A549 (cell line): ENCODE measurements around the gene CD300H. TPM values are rescaled to one million over a fixed set of nuclear protein-coding genes. Genes with fewer than 3 reads are reported as not detected.

Experiments used
- ATAC-seq, 2 experiments: fragments of 200-7000 bp in 1 of 2; fragments of >200 bp in 1 of 2; cut with Nextera tagmentation in 1 of 2; cut with Tn5 transposase in 1 of 2; 3 replicates each; pipeline versions ENCODE4 v1.8.0 to v1.9.1; 2018 to 2020; ENCODE audit warnings: mild to moderate bottlenecking in 1 of 2, moderate library complexity in 1 of 2
- CTCF ChIA-PET: fragments of 300-600 bp; sonication (Branson Sonifier 250); formaldehyde crosslinking; extraction: SDS; loops from one replicate; lab custom pipeline; 2021; ENCODE audit warnings: antibody characterized with exemption, inconsistent platforms; lab: Yijun Ruan, JAX
- POLR2A ChIA-PET: fragments of 350-600 bp; formaldehyde crosslinking; extraction: SDS; loops from one replicate; lab custom pipeline; 2021; ENCODE audit warnings: antibody characterized with exemption, inconsistent platforms; lab: Yijun Ruan, JAX
- DNase-seq, 2 experiments: peaks; one replicate each; pipeline versions ENCODE4 v3.0.0 to v3.0.0-alpha.2; 2011 to 2016; ENCODE audit warnings: low read depth in 1 of 2, low spot score in 1 of 2
- FAIRE-seq: peaks from 2 replicates; lab custom pipeline; 2011; peaks lifted over from hg19 to GRCh38; lab: Jason Lieb, UNC
- H3K27ac ChIP-seq, 2 experiments: fragments of >200 bp; sonication (Bioruptor Twin); formaldehyde crosslinking; 3 replicates each; pipeline ENCODE4 v1.5.1; 2016 to 2017
- H3K4me1 ChIP-seq: fragments of >200 bp; sonication (Bioruptor Twin); formaldehyde crosslinking; 3 replicates; pipeline ENCODE4 v1.6.1; 2016
- H3K4me2 ChIP-seq: fragments of >200 bp; sonication (Bioruptor Twin); formaldehyde crosslinking; 3 replicates; pipeline ENCODE4 v1.6.1; 2016
- H3K4me3 ChIP-seq: fragments of >200 bp; sonication (Bioruptor Twin); formaldehyde crosslinking; 3 replicates; pipeline ENCODE4 v1.5.1; 2016
- H3K9me3 ChIP-seq: fragments of >200 bp; sonication (Bioruptor Twin); formaldehyde crosslinking; 3 replicates; pipeline ENCODE4 v1.6.1; 2016
- BHLHE40 ChIP-seq: IDR thresholded peaks from 2 replicates; pipeline ENCODE4 v1.6.1; 2012; ENCODE audit warnings: low read depth, low read length, inconsistent platforms
- CBX2 ChIP-seq: fragments of 200-600 bp; sonication (generic); IDR thresholded peaks from 2 replicates; pipeline ENCODE4 v1.6.1; 2016; ENCODE audit warnings: low read depth, mild to moderate bottlenecking, borderline replicate concordance
- CBX8 ChIP-seq: fragments of 200-600 bp; sonication (generic); IDR thresholded peaks from 2 replicates; pipeline ENCODE4 v1.6.1; 2016
- CEBPB ChIP-seq, 2 experiments: fragments of >200 bp in 1 of 2; sonication (Bioruptor Twin) in 1 of 2; formaldehyde crosslinking in 1 of 2; IDR thresholded peaks; 2 replicates each; pipeline ENCODE4 v1.6.1; 2012 to 2016
- CHD4 ChIP-seq: fragments of 200-600 bp; sonication (generic); IDR thresholded peaks from 2 replicates; pipeline ENCODE4 v1.6.1; 2016; ENCODE audit warnings: antibody characterized with exemption, mild to moderate bottlenecking, borderline replicate concordance
- EHF ChIP-seq: fragments of 250-450 bp; sonication (Bioruptor Pico); IDR thresholded peaks from 2 replicates; pipeline ENCODE4 v1.5.0; 2020; ENCODE audit warnings: mild to moderate bottlenecking
- ESRRA ChIP-seq: fragments of 150-350 bp; IDR thresholded peaks from 2 replicates; pipeline ENCODE4 v1.6.1; 2014; ENCODE audit warnings: mild to moderate bottlenecking, low read length, borderline replicate concordance
- FOSL2 ChIP-seq, 2 experiments: fragments of 450-650 bp in 1 of 2; fragments of >200 bp in 1 of 2; sonication (Bioruptor Twin) in 1 of 2; formaldehyde crosslinking; IDR thresholded peaks; 2 replicates each; pipeline versions ENCODE4 v1.5.0 to v1.6.1; 2016 to 2020; ENCODE audit warnings: mild to moderate bottlenecking in 1 of 2, moderate library complexity in 1 of 2
- GATA3 ChIP-seq: IDR thresholded peaks from 2 replicates; pipeline ENCODE4 v1.6.1; 2012; ENCODE audit warnings: borderline replicate concordance
- HOXA7 ChIP-seq: fragments of 250-450 bp; sonication (Bioruptor Pico); IDR thresholded peaks from 2 replicates; pipeline ENCODE4 v1.5.0; 2020; ENCODE audit warnings: mild to moderate bottlenecking, moderate library complexity
- HOXB13 ChIP-seq: fragments of 250-450 bp; sonication (Bioruptor Pico); IDR thresholded peaks from 2 replicates; pipeline ENCODE4 v1.5.0; 2020; ENCODE audit warnings: low read depth, mild to moderate bottlenecking, moderate library complexity
- HOXB5 ChIP-seq: fragments of 250-450 bp; sonication (Bioruptor Pico); IDR thresholded peaks from 2 replicates; pipeline ENCODE4 v1.5.0; 2020; ENCODE audit warnings: mild to moderate bottlenecking, moderate library complexity
- MAZ ChIP-seq: fragments of 150-350 bp; IDR thresholded peaks from 2 replicates; pipeline ENCODE4 v1.6.1; 2014; ENCODE audit warnings: antibody characterized with exemption, low read depth, low read length, borderline replicate concordance
- NPAS2 ChIP-seq: fragments of 250-450 bp; sonication (Bioruptor Pico); IDR thresholded peaks from 2 replicates; pipeline ENCODE4 v1.8.0; 2022; ENCODE audit warnings: mild to moderate bottlenecking, moderate library complexity, borderline replicate concordance
- NR3C1 ChIP-seq: fragments of >200 bp; sonication (Bioruptor Twin); formaldehyde crosslinking; IDR thresholded peaks from 3 replicates; pipeline ENCODE4 v1.6.1; 2017
- RAD21 ChIP-seq, 2 experiments: fragments of >200 bp in 1 of 2; sonication (Bioruptor Twin) in 1 of 2; formaldehyde crosslinking in 1 of 2; IDR thresholded peaks in 1 of 2; conservative IDR thresholded peaks in 1 of 2; 2 replicates in 1 of 2; 3 replicates in 1 of 2; pipeline ENCODE4 v1.6.1; 2012 to 2018; ENCODE audit warnings: inconsistent platforms in 1 of 2
- RARB ChIP-seq: fragments of 250-450 bp; sonication (Bioruptor Pico); IDR thresholded peaks from 2 replicates; pipeline ENCODE4 v1.8.0; 2021; ENCODE audit warnings: mild to moderate bottlenecking, moderate library complexity
- RCOR1 ChIP-seq: fragments of 150-350 bp; IDR thresholded peaks from 2 replicates; pipeline ENCODE4 v1.6.1; 2014; ENCODE audit warnings: antibody characterized with exemption, low read length, low read depth
- SMC3 ChIP-seq: fragments of >200 bp; sonication (Bioruptor Twin); formaldehyde crosslinking; IDR thresholded peaks from 3 replicates; pipeline ENCODE4 v1.6.1; 2018; ENCODE audit warnings: inconsistent platforms
- SREBF2 ChIP-seq: fragments of 450-650 bp; IDR thresholded peaks from 2 replicates; pipeline ENCODE4 v1.6.1; 2014; ENCODE audit warnings: mild to moderate bottlenecking, moderate library complexity
- TFCP2L1 ChIP-seq: fragments of 250-450 bp; sonication (Bioruptor Pico); IDR thresholded peaks from 2 replicates; pipeline ENCODE4 v1.5.0; 2021; ENCODE audit warnings: mild to moderate bottlenecking
- TP53 ChIP-seq: fragments of 250-450 bp; sonication (Bioruptor Pico); IDR thresholded peaks from 2 replicates; pipeline ENCODE4 v1.5.0; 2021; ENCODE audit warnings: mild to moderate bottlenecking, moderate library complexity
- ZC3H11A ChIP-seq: fragments of 450-650 bp; IDR thresholded peaks from 2 replicates; pipeline ENCODE4 v1.6.1; 2014; ENCODE audit warnings: antibody characterized with exemption, mild to moderate bottlenecking
- ZFP36 ChIP-seq: fragments of 450-650 bp; IDR thresholded peaks from 2 replicates; pipeline ENCODE4 v1.6.1; 2014; ENCODE audit warnings: borderline replicate concordance; ENCODE audit not compliant: partially characterized antibody
- ZSCAN20 ChIP-seq: fragments of 250-450 bp; sonication (Bioruptor Pico); IDR thresholded peaks from 2 replicates; pipeline ENCODE4 v1.8.0; 2022; ENCODE audit warnings: mild to moderate bottlenecking, moderate library complexity
- WGBS: methylation state at CpG from one replicate; pipeline ENCODE4 v1.1.6; 2017; ENCODE audit errors: missing lambda C conversion rate; 5-methylcytosine and 5-hydroxymethylcytosine counted together
- polyA plus RNA-seq, 4 experiments: library from polyadenylated mRNA; depleted of rRNA in 3 of 4; stranded (reverse); fragments of >200 nt; fragmentation: RNase III in 1 of 4; extraction: RNeasy Plus Mini Kit Qiagen cat#74134 plus additional on column Dnase treatment in 1 of 4; gene quantifications; 2 replicates in 3 of 4; 3 replicates in 1 of 4; pipeline ENCODE4 v1.2.3, GENCODE V29; 2011 to 2017
- TF ChIP-seq, protein P1 (sequence below): fragments of >200 bp; sonication (Bioruptor Twin); formaldehyde crosslinking; IDR thresholded peaks from 3 replicates; pipeline ENCODE4 v1.5.1; 2016
- TF ChIP-seq, protein P2 (sequence below): fragments of 250-450 bp; sonication (Bioruptor Pico); IDR thresholded peaks from 2 replicates; pipeline ENCODE4 v1.5.0; 2020; ENCODE audit warnings: low read depth, mild to moderate bottlenecking, moderate library complexity
- TF ChIP-seq, protein P3 (sequence below): fragments of >200 bp; sonication (Bioruptor Twin); formaldehyde crosslinking; IDR thresholded peaks from 3 replicates; pipeline ENCODE4 v1.6.1; 2016
- TF ChIP-seq, protein P4 (sequence below): IDR thresholded peaks from 2 replicates; pipeline ENCODE4 v1.6.1; 2012
- TF ChIP-seq, protein P5 (sequence below): fragments of >200 bp; sonication (Bioruptor Twin); formaldehyde crosslinking; IDR thresholded peaks from 2 replicates; pipeline ENCODE4 v1.6.1; 2016
- TF ChIP-seq, protein P6 (sequence below): fragments of 250-450 bp; sonication (Bioruptor Pico); IDR thresholded peaks from 2 replicates; pipeline ENCODE4 v1.5.0; 2021; ENCODE audit warnings: mild to moderate bottlenecking, moderate library complexity, borderline replicate concordance

CD300H gene
- polyA plus RNA-seq, 2 of the 4 experiments (the other 2 are of a cell fraction), result 0.50 TPM; not detected in 1

DNA sequence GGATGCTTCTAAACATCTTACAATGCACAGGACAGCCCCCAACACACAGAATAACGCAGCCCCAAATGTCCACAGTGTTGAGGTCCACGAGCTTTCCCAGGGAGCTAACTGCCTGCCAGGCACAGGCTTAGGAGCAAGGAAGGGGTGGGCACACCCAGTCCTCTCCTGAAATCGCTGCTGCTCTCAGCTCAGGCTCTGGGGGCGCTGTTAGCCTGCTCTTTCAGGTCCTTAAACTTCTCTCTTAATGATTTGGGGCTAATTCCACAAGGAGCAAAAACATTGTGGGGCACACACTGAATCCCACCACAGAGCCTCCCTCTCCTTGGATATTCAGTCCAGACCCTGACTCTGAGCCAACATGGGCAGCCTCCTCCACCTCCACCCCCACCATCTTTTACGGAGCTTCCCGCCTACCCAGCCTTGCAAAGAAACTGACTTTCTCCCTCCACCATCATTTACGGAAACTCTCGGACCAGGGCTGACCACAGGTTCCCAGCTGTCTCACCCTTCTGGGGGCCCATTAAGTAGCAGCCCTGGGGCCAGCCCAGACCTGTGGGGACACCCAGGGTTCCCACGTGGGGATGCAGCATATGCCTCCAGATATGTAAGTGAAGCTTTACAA lies 1.1 kb downstream of the CD300H start:
- POLR2A ChIA-PET, result no interaction called here
- ATAC-seq, result peak in 1 of 2 experiments; percentile 67; a peak in 3 of 6 replicates

DNA sequence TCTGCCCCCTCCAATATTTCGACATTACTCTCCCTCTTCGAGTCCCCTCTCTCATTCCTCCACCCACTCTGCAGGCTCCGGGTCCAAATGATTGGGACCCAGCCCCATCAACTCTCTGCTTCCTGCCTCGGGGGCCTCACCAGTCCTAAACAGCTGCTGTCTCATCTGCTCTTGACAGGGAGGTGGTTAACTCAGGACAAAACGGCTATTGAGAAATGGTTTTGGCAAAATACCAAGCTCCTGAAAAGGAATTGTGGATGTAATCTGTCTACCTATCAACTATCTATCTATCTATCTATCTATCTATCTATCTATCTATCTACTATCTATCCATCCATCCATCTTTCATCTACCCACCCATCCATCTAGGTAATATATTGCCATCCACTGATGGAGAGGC lies 2.2 kb downstream of the CD300H start:
- DNase-seq (no peak), ATAC-seq (no peak), FAIRE-seq (no peak)
- ChIA-PET POLR2A (no interaction called here), CTCF (interaction anchor here (0.7 to 4.9 kb wide), 17 partner anchors 12 to 1060 kb away, joined by 3 to 142 read pairs (median 8); partner anchors contain the start of genes BTBD17, CD300C, CD300LD and RAB37)
- Histone ChIP-seq H3K27ac (no peak overlapping the region), H3K9me3 (no peaks in the 10 kb centered on the region; the same call in 2 of the 3 replicates), H3K4me1 (peaks cover 22% of the 10 kb centered on the region), H3K4me3 (no peak overlapping the region), H3K4me2 (no peak overlapping the region)
- WGBS, result 44% methylated on average over 5 of the region's 5 CpGs
- TF ChIP-seq FOSL2 (IDR thresholded peaks at IDR 0.05) (no peak), FOSL2 (CRISPR knock-in tag; IDR thresholded peaks at IDR 0.05) (no peak), CBX2 (no peak), HOXA7 (CRISPR knock-in tag) (no peak), HOXB13 (CRISPR knock-in tag) (no peak), EHF (CRISPR knock-in tag) (no peak), ZFP36 (no peak), GATA3 (no peak), RARB (no peak), SREBF2 (no peak), TFCP2L1 (CRISPR knock-in tag) (no peak), CHD4 (no peak), ZC3H11A (no peak), HOXB5 (CRISPR knock-in tag) (no peak)
- TF ChIP-seq, protein P1, sequence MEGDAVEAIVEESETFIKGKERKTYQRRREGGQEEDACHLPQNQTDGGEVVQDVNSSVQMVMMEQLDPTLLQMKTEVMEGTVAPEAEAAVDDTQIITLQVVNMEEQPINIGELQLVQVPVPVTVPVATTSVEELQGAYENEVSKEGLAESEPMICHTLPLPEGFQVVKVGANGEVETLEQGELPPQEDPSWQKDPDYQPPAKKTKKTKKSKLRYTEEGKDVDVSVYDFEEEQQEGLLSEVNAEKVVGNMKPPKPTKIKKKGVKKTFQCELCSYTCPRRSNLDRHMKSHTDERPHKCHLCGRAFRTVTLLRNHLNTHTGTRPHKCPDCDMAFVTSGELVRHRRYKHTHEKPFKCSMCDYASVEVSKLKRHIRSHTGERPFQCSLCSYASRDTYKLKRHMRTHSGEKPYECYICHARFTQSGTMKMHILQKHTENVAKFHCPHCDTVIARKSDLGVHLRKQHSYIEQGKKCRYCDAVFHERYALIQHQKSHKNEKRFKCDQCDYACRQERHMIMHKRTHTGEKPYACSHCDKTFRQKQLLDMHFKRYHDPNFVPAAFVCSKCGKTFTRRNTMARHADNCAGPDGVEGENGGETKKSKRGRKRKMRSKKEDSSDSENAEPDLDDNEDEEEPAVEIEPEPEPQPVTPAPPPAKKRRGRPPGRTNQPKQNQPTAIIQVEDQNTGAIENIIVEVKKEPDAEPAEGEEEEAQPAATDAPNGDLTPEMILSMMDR, result no peak
- TF ChIP-seq, protein P2, sequence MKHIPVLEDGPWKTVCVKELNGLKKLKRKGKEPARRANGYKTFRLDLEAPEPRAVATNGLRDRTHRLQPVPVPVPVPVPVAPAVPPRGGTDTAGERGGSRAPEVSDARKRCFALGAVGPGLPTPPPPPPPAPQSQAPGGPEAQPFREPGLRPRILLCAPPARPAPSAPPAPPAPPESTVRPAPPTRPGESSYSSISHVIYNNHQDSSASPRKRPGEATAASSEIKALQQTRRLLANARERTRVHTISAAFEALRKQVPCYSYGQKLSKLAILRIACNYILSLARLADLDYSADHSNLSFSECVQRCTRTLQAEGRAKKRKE (CRISPR knock-in tag), result no peak

More for the DNA sequence above, 1.1 kb downstream of the CD300H start:
- CTCF ChIA-PET, result interaction anchor here (0.5 to 4.9 kb wide), 61 partner anchors 9 to 391 kb away, joined by 3 to 142 read pairs (median 5); partner anchors contain the start of genes BTBD17, CD300A, CD300C and CD300E
- peak overlapping the region in 1 of 2 experiments; percentile 41; a peak in 1 of 6 replicates for H3K27ac ChIP-seq
- H3K9me3 ChIP-seq, result no peaks in the 10 kb centered on the region; the same call in 2 of the 3 replicates
- H3K4me2 ChIP-seq, result no peak overlapping the region
- TF ChIP-seq, protein P1, result peak; percentile 68
- TF ChIP-seq, protein P3, sequence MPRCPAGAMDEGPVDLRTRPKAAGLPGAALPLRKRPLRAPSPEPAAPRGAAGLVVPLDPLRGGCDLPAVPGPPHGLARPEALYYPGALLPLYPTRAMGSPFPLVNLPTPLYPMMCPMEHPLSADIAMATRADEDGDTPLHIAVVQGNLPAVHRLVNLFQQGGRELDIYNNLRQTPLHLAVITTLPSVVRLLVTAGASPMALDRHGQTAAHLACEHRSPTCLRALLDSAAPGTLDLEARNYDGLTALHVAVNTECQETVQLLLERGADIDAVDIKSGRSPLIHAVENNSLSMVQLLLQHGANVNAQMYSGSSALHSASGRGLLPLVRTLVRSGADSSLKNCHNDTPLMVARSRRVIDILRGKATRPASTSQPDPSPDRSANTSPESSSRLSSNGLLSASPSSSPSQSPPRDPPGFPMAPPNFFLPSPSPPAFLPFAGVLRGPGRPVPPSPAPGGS, result no peak
- TF ChIP-seq CEBPB (IDR thresholded peaks at IDR 0.05) (no peak), TP53 (no peak), SMC3 (peak; percentile 32; the same call in 2 of the 3 replicates), MAZ (no peak), NPAS2 (CRISPR knock-in tag) (no peak), RCOR1 (no peak), CHD4 (no peak), BHLHE40 (no peak), ZSCAN20 (CRISPR knock-in tag) (no peak), CBX8 (no peak), ESRRA (no peak), RAD21 (conservative IDR thresholded peaks at IDR 0.05 in 1 of 2, IDR thresholded peaks at IDR 0.05 in 1 of 2) (peak; percentile 64 to 75), NR3C1 (no peak), FOSL2 (IDR thresholded peaks at IDR 0.05) (no peak), FOSL2 (CRISPR knock-in tag; IDR thresholded peaks at IDR 0.05) (no peak)
- TF ChIP-seq, protein P4, sequence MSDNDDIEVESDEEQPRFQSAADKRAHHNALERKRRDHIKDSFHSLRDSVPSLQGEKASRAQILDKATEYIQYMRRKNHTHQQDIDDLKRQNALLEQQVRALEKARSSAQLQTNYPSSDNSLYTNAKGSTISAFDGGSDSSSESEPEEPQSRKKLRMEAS, result no peak
- TF ChIP-seq, protein P5, sequence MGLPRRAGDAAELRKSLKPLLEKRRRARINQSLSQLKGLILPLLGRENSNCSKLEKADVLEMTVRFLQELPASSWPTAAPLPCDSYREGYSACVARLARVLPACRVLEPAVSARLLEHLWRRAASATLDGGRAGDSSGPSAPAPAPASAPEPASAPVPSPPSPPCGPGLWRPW, result no peak
- TF ChIP-seq, protein P6, sequence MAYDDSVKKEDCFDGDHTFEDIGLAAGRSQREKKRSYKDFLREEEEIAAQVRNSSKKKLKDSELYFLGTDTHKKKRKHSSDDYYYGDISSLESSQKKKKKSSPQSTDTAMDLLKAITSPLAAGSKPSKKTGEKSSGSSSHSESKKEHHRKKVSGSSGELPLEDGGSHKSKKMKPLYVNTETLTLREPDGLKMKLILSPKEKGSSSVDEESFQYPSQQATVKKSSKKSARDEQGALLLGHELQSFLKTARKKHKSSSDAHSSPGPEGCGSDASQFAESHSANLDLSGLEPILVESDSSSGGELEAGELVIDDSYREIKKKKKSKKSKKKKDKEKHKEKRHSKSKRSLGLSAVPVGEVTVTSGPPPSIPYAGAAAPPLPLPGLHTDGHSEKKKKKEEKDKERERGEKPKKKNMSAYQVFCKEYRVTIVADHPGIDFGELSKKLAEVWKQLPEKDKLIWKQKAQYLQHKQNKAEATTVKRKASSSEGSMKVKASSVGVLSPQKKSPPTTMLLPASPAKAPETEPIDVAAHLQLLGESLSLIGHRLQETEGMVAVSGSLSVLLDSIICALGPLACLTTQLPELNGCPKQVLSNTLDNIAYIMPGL, result no peak
- peak; percentile 51 to 66 for DNase-seq
- 42% methylated on average over 9 of the region's 9 CpGs for WGBS
- peak; percentile 82 for FAIRE-seq
- no peak overlapping the region for H3K4me3 ChIP-seq
- H3K4me1 ChIP-seq, result peaks cover 27% of the 10 kb centered on the region
